HG02610 (cell line): ENCODE measurements around the gene TFDP1.

Experiments
- ATAC-seq: cut with Tn5 transposase; IDR thresholded peaks from one replicate; pipeline ENCODE4 v1.9.1; 2021; ENCODE audit warnings: mild to moderate bottlenecking, moderate library complexity; ENCODE audit not compliant: unreplicated experiment

Gene TFDP1

GRCh38 chr13:113660066-113660465, 75.5 kb downstream of the TFDP1 start:
- ATAC-seq: no peak

DNA sequence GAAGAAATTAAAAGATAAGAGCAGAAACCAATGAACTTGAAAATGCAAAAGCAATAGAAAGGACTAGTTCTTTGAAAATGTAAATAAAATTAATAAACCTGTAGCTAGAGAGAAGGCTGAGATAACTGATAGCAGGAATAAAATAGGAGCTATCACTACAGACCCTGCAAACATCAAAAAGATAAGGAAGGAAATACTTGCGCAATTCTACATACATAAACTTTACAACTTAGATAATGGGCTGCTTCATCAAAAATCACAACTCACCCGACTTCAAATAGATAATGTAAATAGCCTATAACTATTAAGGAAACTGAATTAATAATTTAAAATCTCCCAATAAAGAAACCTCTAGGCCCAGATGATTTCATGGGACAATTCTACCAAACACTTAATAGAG, 77.0 kb downstream of the TFDP1 start:
- ATAC-seq: no peak

DNA sequence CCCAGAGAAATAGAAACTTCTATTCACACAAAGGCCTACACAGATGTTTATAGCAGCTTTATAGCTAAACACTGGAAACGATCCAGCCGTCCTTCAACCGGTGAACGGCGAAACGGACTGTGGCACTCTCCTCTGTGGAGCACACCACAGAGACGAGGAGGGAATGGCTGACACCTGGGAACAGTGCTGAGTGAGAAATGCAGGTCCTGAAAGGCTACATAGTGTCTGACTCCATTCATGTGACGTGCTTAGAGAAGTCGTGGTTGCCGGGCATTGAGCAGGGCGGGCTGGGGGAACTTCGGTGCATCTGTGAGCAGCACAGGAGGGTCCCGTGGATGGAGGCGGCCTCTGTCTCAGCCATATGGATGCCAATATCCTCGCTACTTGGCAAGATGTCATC, 79.4 kb downstream of the TFDP1 start:
- ATAC-seq: no peak

- no peak for ATAC-seq
Observed at GRCh38 chr13:113664751-113665596, 80.4 kb downstream of the TFDP1 start.

DNA sequence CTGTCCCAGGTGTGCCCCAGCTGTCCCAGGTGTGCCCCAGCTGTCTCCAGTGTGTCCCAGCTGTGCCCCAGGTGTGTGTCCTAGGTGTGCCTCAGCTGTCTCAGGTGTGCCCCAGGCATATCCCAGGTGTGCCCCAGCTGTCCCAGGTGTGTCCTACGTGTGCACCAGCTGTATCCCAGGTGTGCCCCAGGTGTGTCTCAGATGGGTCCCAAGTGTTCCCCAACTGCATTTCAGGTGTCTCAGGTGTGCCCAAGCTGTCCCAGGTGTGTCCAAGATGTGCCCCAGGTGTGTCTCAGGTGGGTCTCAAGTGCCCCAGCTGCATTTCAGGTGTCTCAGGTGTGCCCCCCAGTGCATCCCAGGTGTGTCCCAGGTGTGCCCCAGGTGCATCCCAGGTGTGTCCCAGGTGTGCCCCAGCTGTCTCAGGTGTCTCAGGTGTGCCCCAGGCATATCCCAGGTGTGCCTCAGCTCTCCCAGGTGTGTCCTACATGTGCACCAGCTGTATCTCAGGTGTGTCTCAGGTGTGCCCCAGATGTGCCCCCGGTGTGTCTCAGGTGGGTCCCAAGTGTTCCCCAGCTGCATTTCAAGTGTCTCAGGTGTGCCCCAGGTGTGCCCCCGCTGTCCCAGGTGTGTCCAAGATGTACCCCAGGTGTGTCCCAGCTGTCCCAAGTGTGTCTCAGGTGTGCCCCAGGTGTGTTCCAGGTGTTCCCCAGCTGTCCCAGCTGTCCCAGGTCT, 81.2 kb downstream of the TFDP1 start:
- no peak for ATAC-seq

- ATAC-seq: no peak
Observed at GRCh38 chr13:113666329-113666670, 81.7 kb downstream of the TFDP1 start.

DNA sequence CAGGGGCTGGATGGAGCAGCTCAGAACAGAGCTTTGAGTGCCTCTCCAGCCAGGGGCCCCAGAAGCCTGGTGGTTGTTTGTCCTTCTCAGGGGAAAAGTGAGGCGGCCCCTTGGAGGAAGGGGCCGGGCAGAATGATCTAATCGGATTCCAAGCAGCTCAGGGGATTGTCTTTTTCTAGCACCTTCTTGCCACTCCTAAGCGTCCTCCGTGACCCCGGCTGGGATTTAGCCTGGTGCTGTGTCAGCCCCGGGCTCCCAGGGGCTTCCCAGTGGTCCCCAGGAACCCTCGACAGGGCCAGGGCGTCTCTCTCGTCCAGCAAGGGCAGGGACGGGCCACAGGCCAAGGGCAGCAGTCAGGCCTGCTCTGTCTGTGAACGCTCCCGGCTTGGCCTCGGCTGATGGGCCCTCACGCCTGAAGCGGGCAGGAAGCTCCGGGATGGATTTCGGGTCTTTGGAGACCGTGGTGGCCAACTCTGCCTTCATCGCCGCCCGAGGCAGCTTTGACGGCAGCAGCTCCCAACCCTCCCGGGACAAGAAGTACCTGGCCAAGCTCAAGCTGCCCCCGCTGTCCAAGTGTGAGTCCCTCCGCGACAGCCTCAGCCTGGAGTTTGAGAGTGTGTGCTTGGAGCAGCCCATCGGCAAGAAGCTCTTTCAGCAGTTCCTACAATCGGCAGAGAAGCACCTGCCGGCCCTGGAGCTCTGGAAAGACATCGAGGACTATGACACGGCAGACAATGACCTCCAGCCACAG, 82.6 kb downstream of the TFDP1 start, which contains the start of gene GRK1:
Gene GRK1 (plus strand): TSS at position 269 of the 751 bp plus-strand sequence. CDS start 168 bp downstream, at position 437.
- ATAC-seq: no peak

GRCh38 chr13:113667771-113668490, 83.4 kb downstream of the TFDP1 start:
- no peak for ATAC-seq

GRCh38 chr13:113668491-113668971, 84.0 kb downstream of the TFDP1 start:
- ATAC-seq: no peak

DNA sequence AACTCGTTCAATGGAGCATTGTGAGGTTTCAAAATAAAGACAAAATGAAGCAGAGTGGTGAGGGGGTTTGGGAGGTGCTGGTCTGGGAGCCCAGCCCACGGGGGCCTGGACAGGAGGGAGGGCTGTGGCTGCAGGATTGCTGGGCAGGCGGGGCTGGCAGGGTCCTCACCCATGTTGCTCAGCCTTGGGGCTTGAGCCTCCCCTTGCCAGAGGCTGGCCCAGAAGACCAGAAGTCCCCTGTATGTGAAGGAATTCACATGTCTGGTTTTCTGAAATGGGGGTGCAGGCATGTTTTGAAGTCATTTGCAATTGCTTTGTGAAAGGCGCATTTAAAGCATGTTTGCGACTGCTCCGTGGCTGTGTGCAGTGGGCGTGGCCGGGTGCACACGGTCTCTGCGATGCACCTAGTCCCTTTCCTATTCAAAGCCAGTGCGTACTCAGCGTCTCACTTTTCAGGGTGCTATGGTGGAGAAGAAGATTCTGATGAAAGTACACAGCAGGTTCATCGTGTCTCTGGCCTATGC, 84.7 kb downstream of the TFDP1 start:
- ATAC-seq: no peak

DNA sequence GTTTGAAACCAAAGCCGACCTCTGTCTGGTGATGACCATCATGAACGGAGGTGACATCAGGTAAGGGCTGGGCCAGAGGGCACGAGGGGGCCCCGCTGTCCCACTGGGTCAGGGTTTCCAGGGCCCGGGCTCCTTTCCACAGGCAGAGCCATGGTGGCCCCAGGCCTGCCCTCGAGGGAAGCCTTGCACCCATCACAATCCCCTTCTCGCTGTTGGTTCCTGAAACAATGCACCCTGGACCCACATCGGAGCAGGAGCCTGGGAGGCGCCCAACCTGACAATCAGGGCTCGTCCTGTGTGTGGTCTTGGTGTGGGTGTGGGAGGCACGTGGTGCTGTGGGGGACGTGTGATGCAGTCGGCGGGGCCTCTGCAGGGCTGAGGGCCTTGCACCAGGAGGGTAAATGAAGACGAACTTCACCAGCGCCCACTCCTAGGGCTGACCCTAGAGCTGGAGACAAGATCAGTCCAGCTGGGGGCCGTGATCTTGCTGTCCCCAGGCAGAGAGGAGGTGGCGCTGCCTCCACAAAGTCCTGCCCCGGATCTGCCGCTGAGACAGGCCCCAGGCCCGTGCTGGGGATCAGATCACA, 85.3 kb downstream of the TFDP1 start:
- no peak for ATAC-seq

DNA sequence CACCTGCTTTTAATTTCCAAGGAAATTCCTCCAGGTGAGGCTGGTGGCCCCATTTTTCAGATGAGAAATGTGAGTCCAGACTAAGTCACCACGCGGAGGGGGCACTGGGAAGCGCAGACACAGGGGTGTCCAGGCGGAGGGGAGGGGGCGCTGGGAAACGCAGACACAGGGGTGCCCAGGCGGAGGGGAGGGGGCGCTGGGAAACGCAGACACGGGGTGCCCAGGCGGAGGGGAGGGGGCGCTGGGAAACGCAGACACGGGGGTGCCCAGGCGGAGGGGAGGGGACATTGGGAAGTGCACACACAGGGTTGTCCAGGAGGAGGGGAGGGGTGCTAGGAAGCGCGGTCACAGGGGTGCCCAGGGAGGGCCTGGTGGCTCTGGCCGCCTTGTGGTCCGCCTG, 86.0 kb downstream of the TFDP1 start:
- ATAC-seq: no peak

GRCh38 chr13:113671066-113672001, 86.8 kb downstream of the TFDP1 start:
- no peak for ATAC-seq

- ATAC-seq: no peak
Observed at GRCh38 chr13:113672002-113672651, 87.6 kb downstream of the TFDP1 start.
